ENCODE results near the gene ASB3. TPM values are rescaled to one million over a fixed set of nuclear protein-coding genes. Genes with fewer than 3 reads are reported as not detected.

The ASB3 gene
- total and polyA plus RNA-seq, 9 donors, result 9.6 to 24.8 (median 19.0) TPM

- H3K9me3 ChIP-seq, result no peaks in the 10 kb centered on the region
- no peaks in the 10 kb centered on the region for H3K27me3 ChIP-seq
- no peaks in the 10 kb centered on the region for H3K36me3 ChIP-seq
- no peaks in the 10 kb centered on the region for H3K4me1 ChIP-seq (ENCODE audit: insufficient read depth)
- TF ChIP-seq POLR2A (IDR thresholded peaks at IDR 0.05) (no peak), CTCF (IDR thresholded peaks at IDR 0.05) (no peak), EP300 (IDR thresholded peaks at IDR 0.05) (no peak)
- intact Hi-C loops (cut with DNase I), result no loop called here
- no peak for DNase-seq
- H3K4me3 ChIP-seq, result no peak overlapping the region
- WGBS, 3 donors, result 17 to 26% (median 18%) methylated on average over 4 of the region's 4 CpGs
- H3K27ac ChIP-seq, result no peak overlapping the region
These were observed 36.5 kb downstream of the ASB3 start for GRCh38 chr2:53750041-53750768.

- no peak for TF ChIP-seq POLR2A (IDR thresholded peaks at IDR 0.05)
- TF ChIP-seq EP300 (IDR thresholded peaks at IDR 0.05), result no peak
- no peak for TF ChIP-seq CTCF (IDR thresholded peaks at IDR 0.05)
- no peaks in the 10 kb centered on the region for H3K27me3 ChIP-seq
- H3K9me3 ChIP-seq, result no peaks in the 10 kb centered on the region
- no peak overlapping the region for H3K27ac ChIP-seq
- no peak for DNase-seq
- H3K4me3 ChIP-seq, result no peak overlapping the region
- intact Hi-C loops (cut with DNase I), result no loop called here
- WGBS, 3 donors, result 67 to 80% (median 72%) methylated on average over 2 of the region's 2 CpGs
- H3K4me1 ChIP-seq (ENCODE audit: insufficient read depth), result no peaks in the 10 kb centered on the region
- H3K36me3 ChIP-seq, result no peaks in the 10 kb centered on the region
These were observed 42.2 kb downstream of the ASB3 start for GRCh38 chr2:53744395-53745065.

- Histone ChIP-seq H3K9me3 (no peaks in the 10 kb centered on the region), H3K4me3 (no peak overlapping the region), H3K27me3 (no peaks in the 10 kb centered on the region), H3K27ac (no peak overlapping the region), H3K36me3 (no peaks in the 10 kb centered on the region), H3K4me1 (ENCODE audit: insufficient read depth) (no peaks in the 10 kb centered on the region)
- no peak for TF ChIP-seq POLR2A (IDR thresholded peaks at IDR 0.05)
- intact Hi-C loops (cut with DNase I), result no loop called here
- DNase-seq, result no peak
These were observed 46.6 kb downstream of the ASB3 start for GRCh38 chr2:53740170-53740569.

- TF ChIP-seq CTCF (IDR thresholded peaks at IDR 0.05) (no peak), EP300 (IDR thresholded peaks at IDR 0.05) (no peak), POLR2A (IDR thresholded peaks at IDR 0.05) (no peak)
- Histone ChIP-seq H3K4me1 (ENCODE audit: insufficient read depth) (no peaks in the 10 kb centered on the region), H3K9me3 (no peaks in the 10 kb centered on the region), H3K27ac (no peak overlapping the region), H3K27me3 (no peaks in the 10 kb centered on the region), H3K36me3 (no peaks in the 10 kb centered on the region), H3K4me3 (no peak overlapping the region)
- 68 to 89% (median 80%) methylated on average over 1 of the region's 1 CpG for WGBS, 3 donors
- no peak for DNase-seq
- intact Hi-C loops (cut with DNase I), result no loop called here
These were observed 47.7 kb downstream of the ASB3 start for GRCh38 chr2:53739032-53739431.

GRCh38 chr2:53737091-53737490, 49.7 kb downstream of the ASB3 start:
- H3K27me3 ChIP-seq, result no peaks in the 10 kb centered on the region
- intact Hi-C loops (cut with DNase I), result no loop called here
- no peak for TF ChIP-seq POLR2A (IDR thresholded peaks at IDR 0.05)
- no peak for TF ChIP-seq EP300 (IDR thresholded peaks at IDR 0.05)
- no peak for TF ChIP-seq CTCF (IDR thresholded peaks at IDR 0.05)
- H3K36me3 ChIP-seq, result no peaks in the 10 kb centered on the region
- no peaks in the 10 kb centered on the region for H3K4me1 ChIP-seq (ENCODE audit: insufficient read depth)
- DNase-seq, result no peak
- no peak overlapping the region for H3K27ac ChIP-seq
- no peaks in the 10 kb centered on the region for H3K9me3 ChIP-seq
- no peak overlapping the region for H3K4me3 ChIP-seq
- 92 to 98% (median 98%) methylated on average over 5 of the region's 5 CpGs for WGBS, 3 donors

Measured in ovary (tissue), 9 donors.